Spleen (tissue), 11 donors: ENCODE results near the gene SBK2. TPM values are rescaled to one million over a fixed set of nuclear protein-coding genes. Genes with fewer than 3 reads are reported as not detected.

Experiments used
- DNase-seq: peaks from one replicate; pipeline ENCODE4 v3.0.0-alpha.2; 2020
- H3K27ac ChIP-seq, 8 donors: fragments of 200-600 bp; sonication (generic) in 7 of 8; 1 replicate in 4 of 8; 2 replicates in 4 of 8; pipeline versions ENCODE4 v1.5.0 to v1.8.0; 2016 to 2021; ENCODE audit warnings: inconsistent platforms in 4 of 8, mild to moderate bottlenecking in 4 of 8, moderate library complexity in 1 of 8
- H3K27me3 ChIP-seq, 7 donors: fragments of 200-600 bp; sonication (generic) in 6 of 7; replicated peaks in 1 of 7; 1 replicate in 4 of 7; 2 replicates in 3 of 7; pipeline versions ENCODE4 v1.5.0 to v1.8.0; 2016 to 2021; ENCODE audit warnings: inconsistent platforms in 3 of 7, mild to moderate bottlenecking in 1 of 7
- H3K36me3 ChIP-seq, 6 donors: fragments of 200-600 bp; sonication (generic) in 5 of 6; 1 replicate in 4 of 6; 2 replicates in 2 of 6; pipeline versions ENCODE4 v1.5.0 to v1.8.0; 2016 to 2021; ENCODE audit warnings: inconsistent platforms in 2 of 6
- H3K4me1 ChIP-seq, 6 donors: fragments of 200-600 bp; sonication (generic) in 5 of 6; 1 replicate in 3 of 6; 2 replicates in 3 of 6; pipeline versions ENCODE4 v1.5.0 to v1.8.0; 2016 to 2021; ENCODE audit warnings: inconsistent platforms in 3 of 6
- H3K4me3 ChIP-seq, 8 donors: fragments of 200-600 bp; sonication (generic) in 7 of 8; 1 replicate in 4 of 8; 2 replicates in 4 of 8; pipeline versions ENCODE4 v1.5.0 to v1.8.0; 2016 to 2021; ENCODE audit warnings: inconsistent platforms in 4 of 8, mild to moderate bottlenecking in 4 of 8, moderate library complexity in 2 of 8
- H3K9me3 ChIP-seq, 8 donors: fragments of 200-600 bp; sonication (generic) in 7 of 8; 1 replicate in 4 of 8; 2 replicates in 4 of 8; pipeline versions ENCODE4 v1.5.0 to v1.8.0; 2016 to 2021; ENCODE audit warnings: inconsistent platforms in 4 of 8
- CTCF ChIP-seq, 11 experiments: fragments of 200-600 bp in 7 of 11; fragments of 450-650 bp in 4 of 11; sonication (generic) in 4 of 11; IDR thresholded peaks in 8 of 11; conservative IDR thresholded peaks in 3 of 11; 1 replicate in 7 of 11; 2 replicates in 4 of 11; pipeline versions ENCODE4 v1.4.0 to v1.8.0; 2016 to 2021; ENCODE audit warnings: antibody characterized with exemption in 11 of 11, inconsistent platforms in 4 of 11, mild to moderate bottlenecking in 1 of 11
- POLR2A ChIP-seq, 3 donors: fragments of 450-650 bp; IDR thresholded peaks; one replicate each; pipeline ENCODE4 v1.5.1; 2017; ENCODE audit warnings: antibody characterized with exemption in 3 of 3, mild to moderate bottlenecking in 1 of 3
- POLR2AphosphoS5 ChIP-seq, 3 donors: sonication (generic); formaldehyde crosslinking; IDR thresholded peaks; one replicate each; pipeline ENCODE4 v1.5.1; 2017; ENCODE audit warnings: antibody characterized with exemption in 3 of 3
- WGBS, 5 donors: extraction: QIAGEN DNeasy Blood & Tissue Kit in 3 of 5; methylation state at CpG; one replicate each; pipeline versions ENCODE4 v1.1.5 to v1.1.7; 2013 to 2018; 5-methylcytosine and 5-hydroxymethylcytosine counted together
- intact Hi-C: fragments of 100-400 bp; cut with DNase I; formaldehyde crosslinking; loops from one replicate; pipeline ENCODE4 v1.15.0; 2023; ENCODE audit warnings: low total_unique reads
- polyA plus RNA-seq, 3 donors: library from polyadenylated mRNA; stranded (reverse); fragments of 200-250 nt; gene quantifications; one replicate each; pipeline ENCODE4 v1.2.1, GENCODE V29; 2013
- total RNA-seq, 7 donors: library from RNA; depleted of rRNA in 3 of 7; stranded (reverse); fragments of >200 nt in 3 of 7; fragmentation: NEBNext Ultra II Directional in 4 of 7; extraction: Animal tissue kit (Norgen Biotek cat#: 25700) in 4 of 7; gene quantifications; one replicate each; pipeline versions ENCODE4 v1.1.0 to v1.2.1, GENCODE V29; 2016 to 2021
- donor health status: healthy with polysubstance abuse.
- donor health status: DM: no; HTN: no; CAD: no; lungs with moderate emphysema.
- donor health status: DM: no; HTN: no; CAD: no.
- donor health status: Bipolar disorder and iron deficiency.
- donor health status: healthy.
- donor health status: DM: no; HTN: no; CAD: no.
- donor health status: DM: yes; HTN: yes; CAD: no.

SBK2 gene
- total and polyA plus RNA-seq, 10 donors = not detected

DNA sequence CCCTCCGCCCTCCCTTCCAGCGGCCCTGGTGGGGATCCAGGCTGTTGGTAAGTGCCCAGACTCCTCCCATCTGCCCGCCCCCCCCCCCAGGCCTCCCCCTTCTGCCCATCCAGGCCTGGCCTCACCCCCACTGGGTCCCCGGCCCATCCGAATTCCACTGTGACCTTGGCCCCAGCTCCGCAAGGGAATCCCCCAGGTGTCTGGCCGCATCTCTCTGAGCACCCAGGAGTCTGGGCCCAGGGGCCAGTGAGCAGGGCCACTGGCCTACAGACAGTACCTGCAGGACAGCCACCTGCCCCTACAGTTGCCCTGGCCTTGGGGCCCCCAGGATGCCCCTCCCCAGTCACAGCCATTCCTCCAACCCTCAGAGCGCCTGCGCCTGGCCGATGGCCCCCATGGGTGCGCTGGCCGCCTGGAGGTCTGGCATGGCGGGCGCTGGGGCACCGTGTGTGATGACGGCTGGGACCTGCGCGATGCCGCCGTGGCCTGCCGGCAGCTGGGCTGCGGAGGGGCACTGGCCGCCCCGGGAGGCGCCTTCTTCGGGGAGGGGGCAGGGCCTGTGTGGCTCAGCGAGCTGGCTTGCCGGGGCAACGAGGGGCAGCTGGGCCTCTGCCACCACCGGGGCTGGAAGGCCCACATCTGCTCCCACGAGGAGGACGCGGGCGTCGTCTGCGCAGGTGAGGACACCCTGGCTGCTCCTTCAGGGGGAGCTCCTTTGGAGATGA, 47.8 kb downstream of the SBK2 start:
- 66 to 77% (median 68%) methylated on average over 3 to 35 of the region's 36 CpGs for WGBS, 5 donors

DNA sequence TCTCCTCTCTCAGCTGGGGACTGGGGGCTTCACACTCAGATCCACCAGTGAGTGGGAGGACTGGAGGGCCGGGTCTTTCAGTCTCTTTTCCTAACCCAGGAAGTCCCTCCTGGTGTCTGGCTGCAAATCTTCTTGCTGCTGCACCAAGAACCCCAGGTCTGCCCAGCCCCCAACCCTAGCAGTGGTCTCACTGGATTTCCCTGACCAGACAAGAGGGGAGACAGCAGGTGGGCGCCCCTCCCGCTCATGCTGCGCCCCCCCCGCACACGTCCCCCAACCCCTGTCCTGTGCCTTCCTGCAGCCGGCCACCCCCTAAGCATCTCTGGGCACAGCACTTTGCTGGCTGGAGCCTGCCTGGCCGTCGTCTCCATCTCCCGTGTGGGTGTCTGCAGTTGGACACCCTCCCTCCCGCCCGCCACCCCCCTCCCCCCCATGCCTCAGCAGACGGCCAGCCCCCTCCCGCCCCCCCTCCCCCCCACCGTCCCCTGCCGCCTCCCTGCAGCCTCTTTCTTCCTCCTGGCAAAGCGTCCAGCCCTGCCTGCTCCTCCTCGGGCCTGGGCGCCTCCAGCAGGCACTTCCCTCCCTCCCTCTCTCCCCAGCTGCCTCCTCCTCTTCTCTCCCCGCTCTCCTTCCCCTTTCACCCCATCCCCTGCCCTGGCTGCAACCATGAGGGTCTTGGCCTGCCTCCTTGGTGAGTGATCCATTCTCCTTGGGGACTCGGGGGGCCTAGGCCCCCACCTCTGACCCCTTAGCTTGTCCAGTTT, 48.8 kb downstream of the SBK2 start, which contains the start of gene SSC5D:
TSS of gene SSC5D (plus strand) at position 513 of the 764 bp plus-strand sequence. CDS start at position 667, 154 bp downstream.
- Histone ChIP-seq H3K4me3 (peak within 1 kb of the TSS in 3 of 8 donors; percentile 5 to 30 (median 25)), H3K9me3 (no peaks in the 10 kb centered on the region), H3K27me3 (peaks cover 0 to 57% (median 3%) of the 10 kb centered on the region in 7 donors), H3K27ac (peak within 1 kb of the TSS; percentile 13 to 87 (median 68)), H3K4me1 (peaks cover 12 to 84% (median 47%) of the 10 kb centered on the region in 6 donors), H3K36me3 (peaks cover 0 to 12% (median 5%) of the 10 kb centered on the region in 6 donors)
- intact Hi-C loops = no loop called here
- WGBS, 5 donors = 22 to 40% (median 36%) methylated on average over 14 to 17 of the region's 21 CpGs
- DNase-seq = no peak
- TF ChIP-seq POLR2A (IDR thresholded peaks at IDR 0.05) (no peak), POLR2AphosphoS5 (IDR thresholded peaks at IDR 0.05) (peak in 1 of 3 donors; percentile 39)

More for the DNA sequence above, 47.8 kb downstream of the SBK2 start:
- TF ChIP-seq POLR2A (IDR thresholded peaks at IDR 0.05) (no peak), POLR2AphosphoS5 (IDR thresholded peaks at IDR 0.05) (peak in 1 of 3 donors; percentile 8), CTCF (IDR thresholded peaks at IDR 0.05 in 8 of 11, conservative IDR thresholded peaks at IDR 0.05 in 3 of 11) (no peak)
- Histone ChIP-seq H3K27me3 (peaks cover 0 to 66% (median 13%) of the 10 kb centered on the region in 7 donors), H3K27ac (peak overlapping the region in 6 of 8 donors; percentile 3 to 87 (median 58)), H3K9me3 (no peaks in the 10 kb centered on the region), H3K36me3 (peaks cover 0 to 2% (median 0%) of the 10 kb centered on the region in 6 donors), H3K4me1 (peaks cover 7 to 74% (median 39%) of the 10 kb centered on the region in 6 donors), H3K4me3 (peak overlapping the region in 3 of 8 donors; percentile 5 to 25 (median 24))
- intact Hi-C loops = no loop called here
- no peak for DNase-seq

GRCh38 chr19:55486971-55487923, 49.7 kb downstream of the SBK2 start:
- Histone ChIP-seq H3K36me3 (peaks cover 0 to 21% (median 13%) of the 10 kb centered on the region in 6 donors), H3K4me3 (no peak overlapping the region)

More at GRCh38 chr19:55486971-55487923, 49.7 kb downstream of the SBK2 start:
- DNase-seq = no peak
- 43 to 70% (median 54%) methylated on average over 17 to 27 of the region's 27 CpGs for WGBS, 5 donors
- no peak for TF ChIP-seq CTCF (IDR thresholded peaks at IDR 0.05 in 8 of 11, conservative IDR thresholded peaks at IDR 0.05 in 3 of 11)
- no peak for TF ChIP-seq POLR2AphosphoS5 (IDR thresholded peaks at IDR 0.05)
- no peak for TF ChIP-seq POLR2A (IDR thresholded peaks at IDR 0.05)
- H3K27ac ChIP-seq = peak overlapping the region; percentile 13 to 87 (median 66)
- peaks cover 12 to 82% (median 45%) of the 10 kb centered on the region in 6 donors for H3K4me1 ChIP-seq
- no peaks in the 10 kb centered on the region for H3K9me3 ChIP-seq
- H3K27me3 ChIP-seq = peaks cover 0 to 49% (median 0%) of the 10 kb centered on the region in 7 donors
- intact Hi-C loops = no loop called here
